ENCODE data around the gene DRG1.

DNA sequence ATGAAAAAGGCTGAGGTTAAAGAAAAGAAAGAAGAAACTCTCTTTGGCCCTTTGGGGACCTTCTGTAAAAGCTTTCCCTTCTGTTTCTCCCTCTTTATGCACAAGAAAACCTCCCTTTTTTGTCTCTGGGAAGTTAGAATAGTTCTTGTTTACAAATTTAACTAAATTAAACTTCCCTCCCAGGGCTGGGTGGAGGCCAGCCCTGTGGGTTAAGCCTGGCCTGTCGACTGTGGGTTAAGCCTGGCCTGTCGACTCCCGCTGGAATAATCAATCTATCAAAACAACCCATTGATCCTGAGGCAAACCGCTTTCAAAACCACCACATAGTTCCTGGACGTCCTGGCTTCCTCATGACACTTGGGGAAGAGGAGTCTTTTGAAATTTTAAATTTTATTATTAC, 1.2 kb upstream of the DRG1 start:
- TF ChIP-seq, protein P1, sequence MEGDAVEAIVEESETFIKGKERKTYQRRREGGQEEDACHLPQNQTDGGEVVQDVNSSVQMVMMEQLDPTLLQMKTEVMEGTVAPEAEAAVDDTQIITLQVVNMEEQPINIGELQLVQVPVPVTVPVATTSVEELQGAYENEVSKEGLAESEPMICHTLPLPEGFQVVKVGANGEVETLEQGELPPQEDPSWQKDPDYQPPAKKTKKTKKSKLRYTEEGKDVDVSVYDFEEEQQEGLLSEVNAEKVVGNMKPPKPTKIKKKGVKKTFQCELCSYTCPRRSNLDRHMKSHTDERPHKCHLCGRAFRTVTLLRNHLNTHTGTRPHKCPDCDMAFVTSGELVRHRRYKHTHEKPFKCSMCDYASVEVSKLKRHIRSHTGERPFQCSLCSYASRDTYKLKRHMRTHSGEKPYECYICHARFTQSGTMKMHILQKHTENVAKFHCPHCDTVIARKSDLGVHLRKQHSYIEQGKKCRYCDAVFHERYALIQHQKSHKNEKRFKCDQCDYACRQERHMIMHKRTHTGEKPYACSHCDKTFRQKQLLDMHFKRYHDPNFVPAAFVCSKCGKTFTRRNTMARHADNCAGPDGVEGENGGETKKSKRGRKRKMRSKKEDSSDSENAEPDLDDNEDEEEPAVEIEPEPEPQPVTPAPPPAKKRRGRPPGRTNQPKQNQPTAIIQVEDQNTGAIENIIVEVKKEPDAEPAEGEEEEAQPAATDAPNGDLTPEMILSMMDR (IDR thresholded peaks at IDR 0.05; ENCODE audit: low read depth, low read length) = no peak
- TF ChIP-seq EZH2phosphoT487 (IDR thresholded peaks at IDR 0.05; ENCODE audit: low read depth) = no peak
